ENCODE data around the gene RASGRP2.

The RASGRP2 gene

DNA sequence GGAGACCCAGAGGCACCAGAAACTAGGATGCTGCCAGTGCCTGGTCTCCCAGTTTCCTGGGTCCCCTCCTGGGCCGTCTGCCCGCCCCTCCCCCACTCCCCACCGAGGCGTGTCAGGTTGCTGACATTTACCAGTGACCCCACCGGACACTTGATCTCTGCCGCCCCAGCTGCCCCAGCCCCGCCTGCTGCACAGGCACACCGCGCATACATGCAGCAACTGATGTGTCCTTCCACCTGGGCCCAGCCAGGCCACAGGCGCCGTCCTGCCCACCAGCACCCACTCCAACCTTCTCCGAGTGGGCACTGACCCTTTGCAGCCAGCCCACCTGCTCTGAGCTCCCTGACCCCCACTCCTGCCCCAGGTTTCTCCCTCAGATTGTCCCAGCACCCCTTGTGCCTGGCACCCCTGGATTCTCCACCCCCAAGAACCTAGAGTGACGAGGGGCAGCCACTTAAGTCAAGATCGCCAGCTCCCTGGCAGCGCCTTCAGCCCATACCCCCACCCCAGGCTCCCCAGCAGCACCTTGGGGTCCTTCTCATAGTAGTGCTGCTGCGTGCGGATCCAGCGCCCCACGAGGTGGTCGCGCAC lies 15.3 kb upstream of the RASGRP2 start:
- TF ChIP-seq, protein P1, sequence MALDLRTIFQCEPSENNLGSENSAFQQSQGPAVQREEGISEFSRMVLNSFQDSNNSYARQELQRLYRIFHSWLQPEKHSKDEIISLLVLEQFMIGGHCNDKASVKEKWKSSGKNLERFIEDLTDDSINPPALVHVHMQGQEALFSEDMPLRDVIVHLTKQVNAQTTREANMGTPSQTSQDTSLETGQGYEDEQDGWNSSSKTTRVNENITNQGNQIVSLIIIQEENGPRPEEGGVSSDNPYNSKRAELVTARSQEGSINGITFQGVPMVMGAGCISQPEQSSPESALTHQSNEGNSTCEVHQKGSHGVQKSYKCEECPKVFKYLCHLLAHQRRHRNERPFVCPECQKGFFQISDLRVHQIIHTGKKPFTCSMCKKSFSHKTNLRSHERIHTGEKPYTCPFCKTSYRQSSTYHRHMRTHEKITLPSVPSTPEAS (tag by site-specific recombination; IDR thresholded peaks at IDR 0.05): no peak
- no peak for TF ChIP-seq REPIN1 (tag by site-specific recombination; IDR thresholded peaks at IDR 0.05; ENCODE audit: low read depth)
- no peak for TF ChIP-seq ZBTB44 (tag by site-specific recombination; IDR thresholded peaks at IDR 0.05)
- no peak for TF ChIP-seq ZFP41 (tag by site-specific recombination; IDR thresholded peaks at IDR 0.05; ENCODE audit: borderline replicate concordance)
- TF ChIP-seq, protein P2, sequence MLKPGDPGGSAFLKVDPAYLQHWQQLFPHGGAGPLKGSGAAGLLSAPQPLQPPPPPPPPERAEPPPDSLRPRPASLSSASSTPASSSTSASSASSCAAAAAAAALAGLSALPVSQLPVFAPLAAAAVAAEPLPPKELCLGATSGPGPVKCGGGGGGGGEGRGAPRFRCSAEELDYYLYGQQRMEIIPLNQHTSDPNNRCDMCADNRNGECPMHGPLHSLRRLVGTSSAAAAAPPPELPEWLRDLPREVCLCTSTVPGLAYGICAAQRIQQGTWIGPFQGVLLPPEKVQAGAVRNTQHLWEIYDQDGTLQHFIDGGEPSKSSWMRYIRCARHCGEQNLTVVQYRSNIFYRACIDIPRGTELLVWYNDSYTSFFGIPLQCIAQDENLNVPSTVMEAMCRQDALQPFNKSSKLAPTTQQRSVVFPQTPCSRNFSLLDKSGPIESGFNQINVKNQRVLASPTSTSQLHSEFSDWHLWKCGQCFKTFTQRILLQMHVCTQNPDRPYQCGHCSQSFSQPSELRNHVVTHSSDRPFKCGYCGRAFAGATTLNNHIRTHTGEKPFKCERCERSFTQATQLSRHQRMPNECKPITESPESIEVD (tag by site-specific recombination; IDR thresholded peaks at IDR 0.05): no peak
- no peak for TF ChIP-seq ZNF658 (tag by site-specific recombination; IDR thresholded peaks at IDR 0.05)
- TF ChIP-seq ZNF146 (tag by site-specific recombination; IDR thresholded peaks at IDR 0.05): no peak
- no peak for TF ChIP-seq ZNF623 (tag by site-specific recombination; IDR thresholded peaks at IDR 0.05)
- TF ChIP-seq ZNF157 (tag by site-specific recombination; IDR thresholded peaks at IDR 0.05): no peak
- no peak for TF ChIP-seq MZF1 (tag by site-specific recombination; IDR thresholded peaks at IDR 0.05; ENCODE audit: borderline replicate concordance)
- TF ChIP-seq, protein P3, sequence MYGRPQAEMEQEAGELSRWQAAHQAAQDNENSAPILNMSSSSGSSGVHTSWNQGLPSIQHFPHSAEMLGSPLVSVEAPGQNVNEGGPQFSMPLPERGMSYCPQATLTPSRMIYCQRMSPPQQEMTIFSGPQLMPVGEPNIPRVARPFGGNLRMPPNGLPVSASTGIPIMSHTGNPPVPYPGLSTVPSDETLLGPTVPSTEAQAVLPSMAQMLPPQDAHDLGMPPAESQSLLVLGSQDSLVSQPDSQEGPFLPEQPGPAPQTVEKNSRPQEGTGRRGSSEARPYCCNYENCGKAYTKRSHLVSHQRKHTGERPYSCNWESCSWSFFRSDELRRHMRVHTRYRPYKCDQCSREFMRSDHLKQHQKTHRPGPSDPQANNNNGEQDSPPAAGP (tag by site-specific recombination; IDR thresholded peaks at IDR 0.05): no peak
- no peak for TF ChIP-seq ZNF664 (tag by site-specific recombination; IDR thresholded peaks at IDR 0.05)
- no peak for TF ChIP-seq ZNF692 (tag by site-specific recombination; IDR thresholded peaks at IDR 0.05)
- ChIA-PET POLR2A (interaction anchor here (0.5 to 5.8 kb wide), 5 partner anchors 12 to 269 kb away, joined by 3 to 42 read pairs (median 5); partner anchors contain the start of gene SF1), CTCF (interaction anchor here (0.5 to 1.1 kb wide), 3 partner anchors 15 to 1129 kb away, joined by 3 read pairs; partner anchors contain the start of genes FIBP and RASGRP2)
- H3K9me3 ChIP-seq (ENCODE audit: control insufficient read depth, insufficient read depth, low read depth, low read length): no peaks in the 10 kb centered on the region
- H3K4me1 ChIP-seq (ENCODE audit: control insufficient read depth, insufficient read depth, low read length): peaks cover 2% of the 10 kb centered on the region; the same call in 1 of the 2 replicates
- no peak overlapping the region for H3K4me3 ChIP-seq (ENCODE audit: low read depth, low read length)
- H3K36me3 ChIP-seq (ENCODE audit: control insufficient read depth in 2 of 2, insufficient read depth in 1 of 2, low read length in 2 of 2): peaks cover 0 to 25% of the 10 kb centered on the region in 2 experiments; a peak in 1 of 3 replicates
- no peak overlapping the region for H3K27ac ChIP-seq (ENCODE audit: extremely low read depth, low read depth, low read length)

GRCh38 chr11:64758330-64759079 lies 14.6 kb upstream of the RASGRP2 start:
- no peak for TF ChIP-seq ZNF768 (tag by site-specific recombination; IDR thresholded peaks at IDR 0.05)
- TF ChIP-seq ZNF121 (tag by site-specific recombination; IDR thresholded peaks at IDR 0.05): no peak
- TF ChIP-seq ZNF2 (tag by site-specific recombination; IDR thresholded peaks at IDR 0.05): no peak
- H3K27ac ChIP-seq (ENCODE audit: extremely low read depth, low read depth, low read length): 0 out of 2 replicates have a peak overlapping the region, but pooled peaks have one; percentile 4
- POLR2A ChIA-PET: interaction anchor here (0.5 kb wide), 1 partner anchor 270 kb away, joined by 3 read pairs; no protein-coding TSS in a partner anchor
- CTCF ChIA-PET: interaction anchor here (0.6 kb wide), 2 partner anchors 14 to 1130 kb away, joined by 3 to 4 read pairs; partner anchors contain the start of gene FIBP
- no peaks in the 10 kb centered on the region; the same call in 1 of the 2 replicates for H3K4me1 ChIP-seq (ENCODE audit: control insufficient read depth, insufficient read depth, low read length)
- peaks cover 0 to 18% of the 10 kb centered on the region in 2 experiments; a peak in 1 of 3 replicates for H3K36me3 ChIP-seq (ENCODE audit: control insufficient read depth in 2 of 2, insufficient read depth in 1 of 2, low read length in 2 of 2)
- H3K9me3 ChIP-seq (ENCODE audit: control insufficient read depth, insufficient read depth, low read depth, low read length): no peaks in the 10 kb centered on the region
- H3K4me3 ChIP-seq (ENCODE audit: low read depth, low read length): no peak overlapping the region

Data from HEK293 (cell line).